Chondrocyte (in vitro differentiated cells): Measurements from ENCODE around the gene CBY1. TPM values are rescaled to one million over a fixed set of nuclear protein-coding genes. Genes with fewer than 3 reads are reported as not detected.

Experiments used
- DNase-seq: peaks from one replicate; pipeline ENCODE4 v3.0.0; 2021; ENCODE audit warnings: mixed read lengths, low spot score
- H3K27ac Mint-ChIP-seq: one replicate; pipeline ENCODE4 v1.8.0; 2021; ENCODE audit warnings: mild to moderate bottlenecking, moderate library complexity, mixed read lengths; ENCODE audit not compliant: unreplicated experiment
- H3K27me3 Mint-ChIP-seq: 2 replicates; pipeline ENCODE4 v1.8.0; 2021; ENCODE audit warnings: low read depth, mixed read lengths
- H3K36me3 Mint-ChIP-seq: 2 replicates; pipeline ENCODE4 v1.8.0; 2021; ENCODE audit warnings: low read depth, mixed read lengths
- H3K4me1 Mint-ChIP-seq: 2 replicates; pipeline ENCODE4 v1.8.0; 2021; ENCODE audit warnings: low read depth, mild to moderate bottlenecking, mixed read lengths
- H3K4me3 Mint-ChIP-seq: one replicate; pipeline ENCODE4 v1.8.0; 2021; ENCODE audit warnings: mild to moderate bottlenecking, moderate library complexity, mixed read lengths; ENCODE audit not compliant: unreplicated experiment
- H3K9me3 Mint-ChIP-seq: 2 replicates; pipeline ENCODE4 v1.8.0; 2021; ENCODE audit warnings: low read depth, mixed read lengths
- total RNA-seq: library from RNA; stranded (reverse); gene quantifications from 3 replicates; pipeline ENCODE4 v1.2.1, GENCODE V29; 2021
- TF ChIP-seq, protein P1 (sequence below): fragments of 200-600 bp; sonication (generic); IDR thresholded peaks from 2 replicates; pipeline ENCODE4 v1.5.0; 2021; ENCODE audit warnings: antibody characterized with exemption, mild to moderate bottlenecking, moderate library complexity

CBY1 gene
- total RNA-seq, 1 donor from 2014 or later = 29.9 TPM

DNA sequence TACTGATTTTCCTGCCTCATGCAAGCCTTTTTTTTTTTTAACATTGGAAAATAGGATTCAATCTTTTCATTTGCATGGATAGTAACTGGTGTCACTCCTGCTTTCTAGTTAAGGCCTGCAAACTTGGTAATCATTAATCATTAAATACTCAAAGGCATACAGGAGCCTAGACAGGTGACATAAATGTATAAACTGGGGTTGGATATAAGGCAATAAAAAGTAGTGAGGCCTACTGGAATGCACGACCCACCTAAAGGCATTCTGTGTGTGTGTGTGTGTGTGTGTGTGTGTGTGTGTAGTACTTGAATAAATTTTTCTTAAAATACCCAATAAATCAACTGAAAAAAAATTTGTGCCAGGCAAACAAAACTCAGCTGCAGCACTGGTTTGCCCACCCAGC is 33.2 kb downstream of the CBY1 start:
- Mint-ChIP-seq H3K9me3 (no peaks in the 10 kb centered on the region), H3K36me3 (peaks cover 34% of the 10 kb centered on the region), H3K27ac (no peak overlapping the region), H3K27me3 (no peaks in the 10 kb centered on the region), H3K4me1 (peaks cover 24% of the 10 kb centered on the region), H3K4me3 (no peak overlapping the region)
- no peak for DNase-seq
- TF ChIP-seq, protein P1, sequence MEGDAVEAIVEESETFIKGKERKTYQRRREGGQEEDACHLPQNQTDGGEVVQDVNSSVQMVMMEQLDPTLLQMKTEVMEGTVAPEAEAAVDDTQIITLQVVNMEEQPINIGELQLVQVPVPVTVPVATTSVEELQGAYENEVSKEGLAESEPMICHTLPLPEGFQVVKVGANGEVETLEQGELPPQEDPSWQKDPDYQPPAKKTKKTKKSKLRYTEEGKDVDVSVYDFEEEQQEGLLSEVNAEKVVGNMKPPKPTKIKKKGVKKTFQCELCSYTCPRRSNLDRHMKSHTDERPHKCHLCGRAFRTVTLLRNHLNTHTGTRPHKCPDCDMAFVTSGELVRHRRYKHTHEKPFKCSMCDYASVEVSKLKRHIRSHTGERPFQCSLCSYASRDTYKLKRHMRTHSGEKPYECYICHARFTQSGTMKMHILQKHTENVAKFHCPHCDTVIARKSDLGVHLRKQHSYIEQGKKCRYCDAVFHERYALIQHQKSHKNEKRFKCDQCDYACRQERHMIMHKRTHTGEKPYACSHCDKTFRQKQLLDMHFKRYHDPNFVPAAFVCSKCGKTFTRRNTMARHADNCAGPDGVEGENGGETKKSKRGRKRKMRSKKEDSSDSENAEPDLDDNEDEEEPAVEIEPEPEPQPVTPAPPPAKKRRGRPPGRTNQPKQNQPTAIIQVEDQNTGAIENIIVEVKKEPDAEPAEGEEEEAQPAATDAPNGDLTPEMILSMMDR = no peak

DNA sequence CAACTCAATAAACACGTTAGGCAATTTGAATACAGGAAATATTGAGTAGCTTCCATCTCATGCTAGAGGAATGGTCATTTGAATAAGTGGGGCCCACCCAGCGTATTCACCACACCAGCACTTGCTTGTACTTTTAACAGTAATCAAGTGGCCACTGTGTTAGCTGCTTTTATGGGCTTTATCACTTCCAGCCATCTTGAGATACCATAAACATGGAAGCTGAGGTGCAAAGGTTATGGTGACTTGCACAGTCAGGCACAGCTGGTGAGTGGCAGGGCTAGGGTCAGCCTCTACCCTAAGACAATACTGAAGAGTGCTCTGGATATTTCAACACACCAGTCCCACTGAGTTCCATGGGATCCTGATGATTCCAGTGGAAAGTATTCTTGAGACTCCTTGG is 37.6 kb downstream of the CBY1 start:
- Mint-ChIP-seq H3K27me3 (no peaks in the 10 kb centered on the region), H3K36me3 (peaks cover 24% of the 10 kb centered on the region), H3K9me3 (no peaks in the 10 kb centered on the region), H3K4me1 (peaks cover 64% of the 10 kb centered on the region), H3K27ac (no peak overlapping the region), H3K4me3 (no peak overlapping the region)
- TF ChIP-seq, protein P1 = no peak
- DNase-seq = no peak

DNA sequence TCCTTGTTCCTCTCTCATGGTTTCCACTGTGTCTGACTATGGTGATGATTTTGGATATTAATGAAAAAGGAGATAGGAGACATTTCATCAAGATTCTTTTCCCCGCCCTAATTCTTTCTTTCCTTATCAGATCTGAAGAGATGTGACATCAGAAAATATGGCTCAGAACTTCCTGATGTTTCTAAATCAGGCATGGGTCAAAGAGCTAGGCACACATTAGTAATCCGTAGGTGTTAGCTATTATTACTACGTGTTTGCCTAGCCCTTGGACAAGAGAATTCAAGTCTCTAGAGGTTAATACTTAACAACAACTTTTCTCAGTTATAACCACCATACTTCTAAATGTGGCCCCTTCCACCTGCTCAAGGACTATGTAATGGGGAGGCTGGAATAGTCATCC is 38.5 kb downstream of the CBY1 start:
- peak overlapping the region; percentile 73 for H3K27ac Mint-ChIP-seq
- peaks cover 19% of the 10 kb centered on the region for H3K36me3 Mint-ChIP-seq

DNA sequence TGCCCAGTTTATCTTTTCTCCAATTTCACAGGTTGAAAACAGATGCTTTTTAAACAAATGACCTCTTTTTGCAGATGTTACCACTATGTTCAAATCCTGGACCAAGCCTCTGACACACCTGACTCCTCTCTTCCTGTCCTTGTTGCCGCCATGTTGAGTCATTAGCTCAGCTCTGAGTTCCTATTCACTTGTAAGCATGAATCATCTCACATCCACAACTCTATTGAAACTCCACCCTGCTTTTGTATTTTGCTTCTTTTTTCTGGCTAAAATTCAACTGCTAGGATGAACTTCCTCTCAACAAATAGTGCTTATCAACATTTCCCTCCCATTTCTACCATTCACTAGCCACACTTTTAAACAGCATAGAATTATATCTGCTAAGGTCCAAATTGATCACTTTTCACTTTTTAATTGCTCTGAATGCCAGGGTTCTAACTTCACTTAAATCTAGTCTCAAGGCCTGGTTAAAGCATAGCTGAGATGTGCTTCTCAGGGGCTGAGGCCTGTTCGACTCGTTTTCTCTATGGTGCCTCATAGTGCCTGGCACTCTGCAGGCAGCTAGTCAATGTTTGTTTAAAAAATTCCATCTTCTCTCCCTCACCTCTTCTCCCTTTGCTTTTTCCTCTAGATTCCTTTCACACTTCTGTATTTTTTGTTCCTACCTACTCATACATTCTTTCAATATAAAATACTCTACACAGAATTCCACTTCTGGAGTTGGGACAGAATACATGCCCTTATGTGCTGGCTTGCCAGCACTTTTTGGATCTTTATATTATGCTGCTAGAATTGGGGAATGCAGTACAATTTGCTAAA is 40.4 kb downstream of the CBY1 start:
- TF ChIP-seq, protein P1 = no peak
- DNase-seq = no peak
- Mint-ChIP-seq H3K9me3 (no peaks in the 10 kb centered on the region), H3K27me3 (no peaks in the 10 kb centered on the region), H3K4me1 (peaks cover 71% of the 10 kb centered on the region), H3K27ac (peak overlapping the region; percentile 99), H3K4me3 (peak overlapping the region; percentile 90), H3K36me3 (peaks cover 15% of the 10 kb centered on the region)

More for the DNA sequence above, 38.5 kb downstream of the CBY1 start:
- H3K4me3 Mint-ChIP-seq = no peak overlapping the region
- DNase-seq = no peak
- H3K9me3 Mint-ChIP-seq = no peaks in the 10 kb centered on the region
- H3K27me3 Mint-ChIP-seq = no peaks in the 10 kb centered on the region
- H3K4me1 Mint-ChIP-seq = peaks cover 71% of the 10 kb centered on the region
- TF ChIP-seq, protein P1 = no peak

DNA sequence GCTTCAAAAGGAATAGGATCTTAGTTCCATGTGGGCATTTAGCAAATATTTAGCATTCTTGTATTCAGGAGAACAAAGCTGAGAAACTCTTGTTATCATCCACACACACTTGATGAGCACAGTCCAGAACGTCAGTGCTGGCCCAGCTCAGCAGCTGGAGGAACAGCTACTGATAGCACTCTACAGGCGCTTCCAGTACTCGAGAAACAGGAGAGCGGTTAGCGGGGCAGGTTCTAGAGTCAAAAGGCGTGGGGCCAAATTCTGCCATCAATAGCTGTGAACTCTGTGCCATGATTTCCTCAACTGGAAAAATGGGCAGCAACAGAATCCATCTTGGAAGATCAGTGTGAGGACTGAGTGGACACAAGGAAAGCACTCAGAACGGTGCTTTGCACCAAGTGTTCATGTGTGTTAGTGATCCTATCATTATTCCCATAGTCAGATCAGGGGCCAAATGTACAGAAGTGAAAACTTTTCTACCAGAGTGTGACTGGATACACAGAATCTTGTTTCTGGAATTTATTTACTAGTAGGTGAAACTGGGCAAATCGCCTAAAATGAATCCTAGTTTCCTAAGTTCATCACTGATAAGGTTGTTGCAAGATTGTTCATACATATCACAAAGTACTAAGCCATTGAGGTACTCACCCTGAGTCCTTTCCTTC is 41.1 kb downstream of the CBY1 start:
- DNase-seq = no peak

More for the DNA sequence above, 41.1 kb downstream of the CBY1 start:
- Mint-ChIP-seq H3K9me3 (no peaks in the 10 kb centered on the region), H3K36me3 (peaks cover 15% of the 10 kb centered on the region), H3K4me3 (peak overlapping the region; percentile 90), H3K27ac (peak overlapping the region; percentile 99), H3K4me1 (peaks cover 68% of the 10 kb centered on the region), H3K27me3 (no peaks in the 10 kb centered on the region)
- TF ChIP-seq, protein P1 = no peak
